C4-2B (cell line): ENCODE measurements around the gene ZCCHC2.

Experiments
- H3K27ac ChIP-seq: fragments of 450-650 bp; 2 replicates; pipeline ENCODE4 v1.5.1; 2017
- CTCF ChIP-seq: fragments of 450-650 bp; conservative IDR thresholded peaks from 2 replicates; pipeline ENCODE4 v1.5.1; 2017; ENCODE audit warnings: mild to moderate bottlenecking
- ZFX ChIP-seq: fragments of 450-650 bp; IDR thresholded peaks from 2 replicates; pipeline ENCODE4 v1.6.1; 2017

Gene ZCCHC2

GRCh38 chr18:62571037-62571436 lies 48.2 kb downstream of the ZCCHC2 start:
- no peak for TF ChIP-seq CTCF
- TF ChIP-seq ZFX: no peak
- H3K27ac ChIP-seq: no peak overlapping the region

- TF ChIP-seq ZFX: no peak
- no peak for TF ChIP-seq CTCF
- H3K27ac ChIP-seq: no peak overlapping the region
These were observed 48.8 kb downstream of the ZCCHC2 start for GRCh38 chr18:62571648-62572047.

GRCh38 chr18:62572456-62572855 lies 49.6 kb downstream of the ZCCHC2 start:
- H3K27ac ChIP-seq: no peak overlapping the region
- TF ChIP-seq CTCF (no peak), ZFX (no peak)

GRCh38 chr18:62574776-62575175 lies 52.0 kb downstream of the ZCCHC2 start:
- no peak overlapping the region for H3K27ac ChIP-seq
- TF ChIP-seq CTCF: no peak
- TF ChIP-seq ZFX: no peak

GRCh38 chr18:62576271-62576670 lies 53.4 kb downstream of the ZCCHC2 start:
- TF ChIP-seq CTCF (no peak), ZFX (no peak)
- no peak overlapping the region for H3K27ac ChIP-seq

- no peak overlapping the region for H3K27ac ChIP-seq
These were observed 54.2 kb downstream of the ZCCHC2 start for GRCh38 chr18:62576845-62577512.

GRCh38 chr18:62577765-62578164 lies 54.9 kb downstream of the ZCCHC2 start:
- no peak overlapping the region for H3K27ac ChIP-seq
- TF ChIP-seq ZFX (no peak), CTCF (no peak)

More at GRCh38 chr18:62576845-62577512, 54.2 kb downstream of the ZCCHC2 start:
- TF ChIP-seq ZFX (no peak), CTCF (no peak)
